GM19043 (cell line): ENCODE results near the gene TMTC2.

Experiments used
- ATAC-seq: cut with Tn5 transposase; IDR thresholded peaks from one replicate; pipeline ENCODE4 v1.9.1; 2021; ENCODE audit warnings: low read depth; ENCODE audit not compliant: unreplicated experiment

TMTC2 gene

GRCh38 chr12:82686168-82687020, at the start of gene TMTC2:
TMTC2 (plus strand) TSS chr12:82686906.
- ATAC-seq: peak; percentile 76

- peak; percentile 47 for ATAC-seq
Measured at GRCh38 chr12:82638324-82638723, 48.4 kb upstream of the TMTC2 start.

GRCh38 chr12:82644896-82645295, 41.8 kb upstream of the TMTC2 start:
- ATAC-seq: no peak

- ATAC-seq: no peak
Measured at GRCh38 chr12:82645414-82645813, 41.3 kb upstream of the TMTC2 start.

GRCh38 chr12:82647853-82648252, 38.9 kb upstream of the TMTC2 start:
- no peak for ATAC-seq

- no peak for ATAC-seq
Measured at GRCh38 chr12:82648259-82648909, 38.3 kb upstream of the TMTC2 start.

- ATAC-seq: peak; percentile 85
Measured at GRCh38 chr12:82650627-82651337, 35.9 kb upstream of the TMTC2 start.

- ATAC-seq: no peak
Measured at GRCh38 chr12:82651489-82651888, 35.2 kb upstream of the TMTC2 start.

GRCh38 chr12:82652071-82652470, 34.6 kb upstream of the TMTC2 start:
- no peak for ATAC-seq

GRCh38 chr12:82655751-82656150, 31.0 kb upstream of the TMTC2 start:
- ATAC-seq: no peak

GRCh38 chr12:82659343-82660207, 27.1 kb upstream of the TMTC2 start:
- no peak for ATAC-seq

- ATAC-seq: no peak
Measured at GRCh38 chr12:82660541-82661325, 26.0 kb upstream of the TMTC2 start.

GRCh38 chr12:82663893-82664292, 22.8 kb upstream of the TMTC2 start:
- no peak for ATAC-seq

- ATAC-seq: no peak
Measured at GRCh38 chr12:82665142-82665923, 21.4 kb upstream of the TMTC2 start.

GRCh38 chr12:82666830-82667229, 19.9 kb upstream of the TMTC2 start:
- ATAC-seq: no peak

GRCh38 chr12:82671673-82672195, 15.0 kb upstream of the TMTC2 start:
- ATAC-seq: no peak

- no peak for ATAC-seq
Measured at GRCh38 chr12:82672811-82673495, 13.8 kb upstream of the TMTC2 start.

- no peak for ATAC-seq
Measured at GRCh38 chr12:82673698-82674097, 13.0 kb upstream of the TMTC2 start.
